GM18517 (cell line): ENCODE measurements around the gene LTC4S.

Experiments
- ATAC-seq: cut with Tn5 transposase; IDR thresholded peaks from one replicate; pipeline ENCODE4 v1.9.1; 2021; ENCODE audit warnings: mild to moderate bottlenecking, moderate library complexity; ENCODE audit not compliant: unreplicated experiment

The LTC4S gene

GRCh38 chr5:179805070-179805528, 11.3 kb downstream of the LTC4S start:
- no peak for ATAC-seq

GRCh38 chr5:179805529-179806249, 11.9 kb downstream of the LTC4S start:
- ATAC-seq = peak; percentile 17

GRCh38 chr5:179806250-179807048, 12.7 kb downstream of the LTC4S start, which contains the start of gene MGAT4B:
TSS of gene MGAT4B (minus strand) at chr5:179806866. CDS start at chr5:179806583, 283 bp downstream.
- ATAC-seq = peak; percentile 45

- no peak for ATAC-seq
These were observed 18.5 kb downstream of the LTC4S start for GRCh38 chr5:179812135-179812825.

- ATAC-seq = no peak
These were observed 19.3 kb downstream of the LTC4S start for GRCh38 chr5:179812997-179813607.

- ATAC-seq = no peak
These were observed 20.3 kb downstream of the LTC4S start for GRCh38 chr5:179814090-179814489.

GRCh38 chr5:179815491-179816249, 21.9 kb downstream of the LTC4S start:
- ATAC-seq = no peak

GRCh38 chr5:179816401-179816795, 22.6 kb downstream of the LTC4S start:
- ATAC-seq = no peak

GRCh38 chr5:179816796-179817469, 23.1 kb downstream of the LTC4S start:
- no peak for ATAC-seq

- no peak for ATAC-seq
These were observed 23.7 kb downstream of the LTC4S start for GRCh38 chr5:179817470-179817840.

GRCh38 chr5:179817890-179818745, 24.3 kb downstream of the LTC4S start:
- no peak for ATAC-seq

GRCh38 chr5:179818746-179819295, 25.0 kb downstream of the LTC4S start:
- peak; percentile 57 for ATAC-seq

- no peak for ATAC-seq
These were observed 25.7 kb downstream of the LTC4S start for GRCh38 chr5:179819296-179820126.

GRCh38 chr5:179820127-179820482, 26.3 kb downstream of the LTC4S start:
- no peak for ATAC-seq

GRCh38 chr5:179820483-179821297, 26.9 kb downstream of the LTC4S start, which contains the start of gene SQSTM1:
TSS of gene SQSTM1 (plus strand) at chr5:179820905. CDS start at chr5:179820937, 32 bp downstream.
- peak; percentile 36 for ATAC-seq

- ATAC-seq = peak; percentile 35
These were observed 27.7 kb downstream of the LTC4S start for GRCh38 chr5:179821298-179822058.
